NCI-H2227 (cell line): Measurements from ENCODE around the gene HCFC1.
A peak's percentile ranks its signal among the peaks of the same experiment; 100 is the strongest.
"Not testable (repeated sequence)": the region's sequence is repeated elsewhere in the genome, so short reads cannot be mapped to it uniquely, and the experiment has no call there.

ENCODE experiments used
- DNase-seq: peaks from one replicate; lab custom pipeline; 2025; ENCODE audit not compliant: unreplicated experiment; lab: John Stamatoyannopoulos, UW

Gene HCFC1

GRCh38 chrX:154010330-154011087 is 38.9 kb upstream of the HCFC1 start:
- DNase-seq: no peak

- no peak for DNase-seq
These were observed 36.9 kb upstream of the HCFC1 start for GRCh38 chrX:154008521-154008920.

GRCh38 chrX:154006947-154007346 is 35.3 kb upstream of the HCFC1 start:
- no peak for DNase-seq

GRCh38 chrX:154004315-154004714 is 32.7 kb upstream of the HCFC1 start:
- DNase-seq: no peak

- peak; percentile 52 for DNase-seq
These were observed 30.6 kb upstream of the HCFC1 start for GRCh38 chrX:154002215-154002719.

GRCh38 chrX:154000051-154000450 is 28.4 kb upstream of the HCFC1 start:
- no peak for DNase-seq

- DNase-seq: no peak
These were observed 27.9 kb upstream of the HCFC1 start for GRCh38 chrX:153999359-154000037.

GRCh38 chrX:153995504-153995903 is 23.9 kb upstream of the HCFC1 start:
- no peak for DNase-seq

- not testable (repeated sequence) for DNase-seq
These were observed 22.8 kb upstream of the HCFC1 start for GRCh38 chrX:153994398-153994797.

GRCh38 chrX:153993978-153994377 is 22.4 kb upstream of the HCFC1 start:
- DNase-seq: no peak

GRCh38 chrX:153993079-153993478 is 21.5 kb upstream of the HCFC1 start:
- no peak for DNase-seq

GRCh38 chrX:153992180-153992579 is 20.6 kb upstream of the HCFC1 start:
- DNase-seq: no peak

GRCh38 chrX:153991013-153991580 is 19.5 kb upstream of the HCFC1 start:
- DNase-seq: no peak

GRCh38 chrX:153989973-153990655 is 18.5 kb upstream of the HCFC1 start:
- no peak for DNase-seq

GRCh38 chrX:153988493-153988892 is 16.9 kb upstream of the HCFC1 start:
- no peak for DNase-seq

GRCh38 chrX:153984351-153985178 is 12.9 kb upstream of the HCFC1 start:
- DNase-seq: no peak

- DNase-seq: no peak
These were observed 11.7 kb upstream of the HCFC1 start for GRCh38 chrX:153983321-153983801.

GRCh38 chrX:153981771-153982533 is 10.3 kb upstream of the HCFC1 start:
- peak; percentile 74 for DNase-seq

GRCh38 chrX:153981231-153981630 is 9.6 kb upstream of the HCFC1 start:
- no peak for DNase-seq

- not testable (repeated sequence) for DNase-seq
These were observed 8.8 kb upstream of the HCFC1 start for GRCh38 chrX:153980394-153980793.
